Lower leg skin (tissue), 3 donors: ENCODE results near the gene ADD2.

Experiments
- CTCF ChIP-seq, 3 donors: fragments of 450-650 bp; IDR thresholded peaks; one replicate each; pipeline ENCODE4 v1.5.1; 2016; ENCODE audit warnings: antibody characterized with exemption in 3 of 3, mild to moderate bottlenecking in 3 of 3, moderate library complexity in 2 of 3
- POLR2A ChIP-seq, 2 donors: fragments of 450-650 bp; IDR thresholded peaks; one replicate each; pipeline ENCODE4 v1.6.1; 2016 to 2017; ENCODE audit warnings: antibody characterized with exemption in 2 of 2, mild to moderate bottlenecking in 1 of 2, moderate library complexity in 1 of 2

- no peak for TF ChIP-seq CTCF (IDR thresholded peaks at IDR 0.05)
- TF ChIP-seq POLR2A (IDR thresholded peaks at IDR 0.05) = no peak
These were observed 24.9 kb downstream of the ADD2 start for GRCh38 chr2:70743068-70743467.
